Fibroblast of pulmonary artery (primary cell): ENCODE measurements around the gene ST8SIA1.

ENCODE experiments used
- DNase-seq: peaks from one replicate; pipeline ENCODE4 v3.0.0-alpha.2; 2010; ENCODE audit warnings: low read depth
- H3K4me3 ChIP-seq: replicated peaks from 2 replicates; pipeline ENCODE4 v1.5.1; 2011; ENCODE audit warnings: low read depth, mild to moderate bottlenecking, control low read depth, low read length, moderate library complexity
- CTCF ChIP-seq: IDR thresholded peaks from 2 replicates; pipeline ENCODE4 v1.5.1; 2011; ENCODE audit warnings: mild to moderate bottlenecking, control low read depth, low read length, inconsistent platforms; ENCODE audit errors: missing control alignments

ST8SIA1 gene

GRCh38 chr12:22299294-22299912 lies 35.1 kb downstream of the ST8SIA1 start:
- no peak for TF ChIP-seq CTCF
- no peak for DNase-seq
- no peak overlapping the region for H3K4me3 ChIP-seq

- TF ChIP-seq CTCF = no peak
- no peak for DNase-seq
- H3K4me3 ChIP-seq = no peak overlapping the region
Measured at GRCh38 chr12:22289250-22289649, 45.3 kb downstream of the ST8SIA1 start.

- no peak for TF ChIP-seq CTCF
- H3K4me3 ChIP-seq = no peak overlapping the region
- DNase-seq = peak; percentile 61
Measured at GRCh38 chr12:22287776-22288621, 46.5 kb downstream of the ST8SIA1 start.

GRCh38 chr12:22287101-22287500 lies 47.4 kb downstream of the ST8SIA1 start:
- no peak for DNase-seq
- H3K4me3 ChIP-seq = no peak overlapping the region
- TF ChIP-seq CTCF = no peak

GRCh38 chr12:22286569-22286968 lies 47.9 kb downstream of the ST8SIA1 start:
- TF ChIP-seq CTCF = no peak
- H3K4me3 ChIP-seq = no peak overlapping the region
- peak; percentile 65 for DNase-seq

GRCh38 chr12:22285846-22286245 lies 48.7 kb downstream of the ST8SIA1 start:
- no peak for TF ChIP-seq CTCF
- DNase-seq = peak; percentile 16
- no peak overlapping the region for H3K4me3 ChIP-seq
